ENCODE data around the gene REL. TPM values are rescaled to one million over a fixed set of nuclear protein-coding genes. Genes with fewer than 3 reads are reported as not detected.

REL gene
- total and polyA plus RNA-seq, 9 of the 15 experiments (the other 6 are each of a cell fraction or from before 2014, with no cell fraction given), result 0.63 to 8.6 (median 6.3) TPM

DNA sequence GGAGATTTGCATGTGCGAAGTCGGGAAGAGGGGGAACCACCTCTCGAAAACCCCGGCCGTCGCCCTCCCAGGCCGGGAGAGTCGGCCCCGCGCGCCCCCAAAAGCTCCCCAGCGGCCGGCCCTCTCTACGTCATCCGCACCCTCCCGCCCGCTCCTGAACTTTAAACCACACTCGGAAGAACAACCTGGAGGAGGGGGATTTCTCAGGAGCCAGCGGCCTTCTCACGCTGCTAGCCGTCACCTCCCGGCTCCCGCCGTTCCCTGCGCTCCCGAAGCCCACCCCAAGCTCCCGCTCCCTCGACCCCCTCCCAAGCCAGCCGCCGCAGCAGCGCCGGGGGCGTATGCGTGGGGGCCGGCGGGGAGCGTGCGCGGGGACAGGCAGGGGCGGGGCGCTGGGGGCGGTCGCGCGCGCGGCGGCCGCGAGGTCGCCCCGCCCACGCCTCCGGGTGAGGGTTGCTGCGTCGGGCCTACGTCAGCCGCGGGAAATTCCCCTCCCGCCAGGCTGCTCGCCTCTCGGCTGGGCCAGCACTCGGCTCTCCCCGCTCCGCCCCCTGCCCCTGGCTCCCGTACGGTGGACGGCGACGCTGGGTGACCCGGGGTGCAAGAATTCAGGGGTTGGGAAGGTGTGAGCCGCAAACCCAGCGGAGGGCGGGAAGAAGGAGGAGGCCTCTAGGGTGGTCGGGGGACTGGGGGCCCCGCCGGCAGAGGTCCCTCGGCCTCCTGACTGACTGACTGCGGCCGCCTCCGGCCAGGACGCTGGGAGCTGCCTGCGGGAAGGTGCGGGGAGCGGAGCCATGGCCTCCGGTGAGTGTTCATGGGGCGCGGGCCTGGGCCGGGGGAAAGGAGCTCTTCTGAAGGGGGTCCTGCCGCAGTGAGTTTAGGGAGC, at the start of gene REL (continued):
- TF ChIP-seq BCOR (IDR thresholded peaks at IDR 0.05) (peak; percentile 64; the same call in 1 of the 2 replicates), RBM22 (IDR thresholded peaks at IDR 0.05; ENCODE audit: low read depth, low read length, poor library complexity, severe bottlenecking) (peak; percentile 58), RFX7 (CRISPR knock-in tag; IDR thresholded peaks at IDR 0.05) (no peak), ZKSCAN8 (CRISPR knock-in tag; IDR thresholded peaks at IDR 0.05) (no peak), GTF2A2 (tag; IDR thresholded peaks at IDR 0.05) (no peak), PBX2 (CRISPR knock-in tag; IDR thresholded peaks at IDR 0.05; ENCODE audit: low read depth) (no peak), PBX2 (tag; conservative IDR thresholded peaks at IDR 0.05; ENCODE audit: low read depth) (no peak), CHD7 (IDR thresholded peaks at IDR 0.05; ENCODE audit: low read depth, low read length) (no peak), RFX1 (IDR thresholded peaks at IDR 0.05) (no peak), ZNF23 (CRISPR knock-in tag; IDR thresholded peaks at IDR 0.05) (no peak), ZNF282 (CRISPR knock-in tag; IDR thresholded peaks at IDR 0.05) (no peak), FOXP1 (CRISPR knock-in tag; IDR thresholded peaks at IDR 0.05) (no peak)
